Uterus (tissue), 4 donors: Measurements from ENCODE around the gene ADAMTSL5. TPM values are rescaled to one million over a fixed set of nuclear protein-coding genes. Genes with fewer than 3 reads are reported as not detected.
A peak's percentile ranks its signal among the peaks of the same experiment; 100 is the strongest.

Source experiments
- DNase-seq, 2 donors: peaks; one replicate each; pipeline ENCODE4 v3.0.0-alpha.2; 2019 to 2020
- H3K27ac ChIP-seq, 2 donors: fragments of 200-600 bp; sonication (generic); 1 replicate in 1 of 2; 2 replicates in 1 of 2; pipeline ENCODE4 v1.5.1; 2016 to 2018
- H3K27me3 ChIP-seq, 2 donors: fragments of 200-600 bp; sonication (generic); one replicate each; pipeline ENCODE4 v1.5.1; 2018 to 2019; ENCODE audit warnings: control low read depth in 1 of 2
- H3K36me3 ChIP-seq, 2 donors: fragments of 200-600 bp; sonication (generic); one replicate each; pipeline ENCODE4 v1.5.1; 2019; ENCODE audit warnings: control low read depth in 1 of 2
- H3K4me1 ChIP-seq, 2 donors: fragments of 200-600 bp; sonication (generic); one replicate each; pipeline ENCODE4 v1.5.1; 2018 to 2019; ENCODE audit warnings: control low read depth in 1 of 2
- H3K4me3 ChIP-seq, 2 donors: fragments of 200-600 bp; sonication (generic); 1 replicate in 1 of 2; 2 replicates in 1 of 2; pipeline ENCODE4 v1.5.1; 2018 to 2019; ENCODE audit warnings: mild to moderate bottlenecking in 1 of 2
- H3K9me3 ChIP-seq, 2 donors: fragments of 200-600 bp; sonication (generic); one replicate each; pipeline ENCODE4 v1.5.1; 2019; ENCODE audit warnings: control low read depth in 1 of 2
- POLR2A ChIP-seq, 2 donors: fragments of 450-650 bp; IDR thresholded peaks; one replicate each; pipeline ENCODE4 v1.6.1; 2016; ENCODE audit warnings: antibody characterized with exemption in 2 of 2, mild to moderate bottlenecking in 1 of 2, moderate library complexity in 1 of 2
- intact Hi-C: fragments of 100-400 bp; cut with DNase I; formaldehyde crosslinking; loops from one replicate; pipeline ENCODE4 v1.15.1; 2023; ENCODE audit warnings: low total_unique reads
- total RNA-seq, 4 donors: library from RNA; depleted of rRNA in 3 of 4; stranded (reverse); fragments of >200 nt in 3 of 4; gene quantifications; one replicate each; pipeline versions ENCODE4 v1.1.0 to v1.2.4, GENCODE V29; 2014 to 2023
- TF ChIP-seq, protein P1 (sequence below), 4 experiments: fragments of 200-600 bp in 2 of 4; fragments of 450-650 bp in 2 of 4; sonication (generic) in 2 of 4; IDR thresholded peaks; one replicate each; pipeline ENCODE4 v1.5.1; 2016 to 2019; ENCODE audit warnings: antibody characterized with exemption in 4 of 4, mild to moderate bottlenecking in 2 of 4, moderate library complexity in 1 of 4
- donor health status: DM: yes; HTN: yes; CAD: no.

Gene ADAMTSL5
- total RNA-seq, 4 donors from 2014 or later: 3.5 to 39.4 (median 12.6) TPM

DNA sequence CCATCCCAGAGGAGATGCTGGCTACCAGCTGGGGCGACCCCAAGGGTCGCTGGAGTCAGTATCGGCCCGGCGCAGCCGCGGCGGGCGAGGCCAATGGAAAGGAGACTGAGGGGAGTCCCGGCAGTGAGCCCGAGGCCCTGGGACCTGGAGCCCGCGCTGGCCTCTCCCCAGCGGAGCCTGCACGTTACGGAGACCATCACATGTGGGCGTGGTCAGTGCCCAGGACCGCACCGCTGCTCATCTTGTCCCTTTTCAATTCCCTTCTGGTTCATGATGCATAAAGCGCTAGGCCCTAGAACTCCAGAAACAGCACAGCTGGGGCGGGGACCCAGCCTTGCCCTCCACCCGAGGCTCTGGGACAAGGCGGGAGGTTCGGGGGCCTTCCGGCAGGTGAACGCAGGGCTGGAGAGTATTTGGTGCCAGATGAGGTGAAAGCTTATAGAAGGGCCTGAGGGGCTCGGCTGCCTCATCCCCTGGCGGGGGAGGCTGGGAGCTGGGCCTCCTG is 41.8 kb downstream of the ADAMTSL5 start:
- peak overlapping the region in 1 of 2 donors; percentile 35 for H3K4me3 ChIP-seq

DNA sequence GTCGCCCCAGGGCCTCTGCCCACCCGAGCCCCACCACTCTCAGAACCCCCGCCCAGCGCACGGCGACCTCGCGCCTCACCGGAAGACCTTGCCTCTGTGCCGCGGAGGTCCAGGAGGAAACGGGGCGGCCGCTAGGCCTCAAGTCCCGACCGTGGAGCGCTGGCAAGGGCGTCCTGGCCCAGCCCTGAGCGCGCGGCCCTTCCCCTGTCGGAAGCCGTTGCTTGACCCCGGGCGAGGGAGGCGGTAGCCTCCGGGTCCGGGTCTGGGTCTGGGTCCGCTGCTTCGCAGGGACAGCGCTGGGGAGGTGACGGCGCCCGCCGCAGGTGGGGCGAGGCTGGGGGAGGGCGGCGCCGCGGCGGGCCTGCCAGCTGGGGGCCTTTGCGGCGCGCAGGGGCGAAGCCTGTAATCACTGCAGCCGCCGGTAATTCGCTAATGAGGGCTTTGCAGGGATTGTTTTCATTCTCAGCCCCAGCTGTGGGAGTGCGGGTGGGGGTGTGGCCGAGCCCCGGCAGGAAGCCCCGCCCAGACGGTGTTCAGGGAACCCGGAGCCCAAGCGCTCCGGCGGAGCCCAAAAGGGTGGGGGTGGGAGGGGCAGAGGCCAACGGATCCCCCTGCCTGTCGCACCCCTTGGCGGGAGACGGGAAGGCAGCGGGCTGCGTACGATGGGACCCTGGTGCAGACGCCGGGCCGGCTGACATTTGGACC is 42.4 kb downstream of the ADAMTSL5 start:
- Histone ChIP-seq H3K4me1 (peaks cover 12 to 53% of the 10 kb centered on the region in 2 donors), H3K27ac (no peak overlapping the region), H3K4me3 (peak overlapping the region; percentile 8 to 35), H3K36me3 (no peaks in the 10 kb centered on the region), H3K9me3 (no peaks in the 10 kb centered on the region), H3K27me3 (peaks cover 32 to 44% of the 10 kb centered on the region in 2 donors)
- intact Hi-C loops: no loop called here
- DNase-seq: no peak
- TF ChIP-seq, protein P1, sequence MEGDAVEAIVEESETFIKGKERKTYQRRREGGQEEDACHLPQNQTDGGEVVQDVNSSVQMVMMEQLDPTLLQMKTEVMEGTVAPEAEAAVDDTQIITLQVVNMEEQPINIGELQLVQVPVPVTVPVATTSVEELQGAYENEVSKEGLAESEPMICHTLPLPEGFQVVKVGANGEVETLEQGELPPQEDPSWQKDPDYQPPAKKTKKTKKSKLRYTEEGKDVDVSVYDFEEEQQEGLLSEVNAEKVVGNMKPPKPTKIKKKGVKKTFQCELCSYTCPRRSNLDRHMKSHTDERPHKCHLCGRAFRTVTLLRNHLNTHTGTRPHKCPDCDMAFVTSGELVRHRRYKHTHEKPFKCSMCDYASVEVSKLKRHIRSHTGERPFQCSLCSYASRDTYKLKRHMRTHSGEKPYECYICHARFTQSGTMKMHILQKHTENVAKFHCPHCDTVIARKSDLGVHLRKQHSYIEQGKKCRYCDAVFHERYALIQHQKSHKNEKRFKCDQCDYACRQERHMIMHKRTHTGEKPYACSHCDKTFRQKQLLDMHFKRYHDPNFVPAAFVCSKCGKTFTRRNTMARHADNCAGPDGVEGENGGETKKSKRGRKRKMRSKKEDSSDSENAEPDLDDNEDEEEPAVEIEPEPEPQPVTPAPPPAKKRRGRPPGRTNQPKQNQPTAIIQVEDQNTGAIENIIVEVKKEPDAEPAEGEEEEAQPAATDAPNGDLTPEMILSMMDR (IDR thresholded peaks at IDR 0.05): no peak
- no peak for TF ChIP-seq POLR2A (IDR thresholded peaks at IDR 0.05)

More for the DNA sequence above, 41.8 kb downstream of the ADAMTSL5 start:
- intact Hi-C loops: no loop called here
- TF ChIP-seq, protein P1 (IDR thresholded peaks at IDR 0.05): no peak
- TF ChIP-seq POLR2A (IDR thresholded peaks at IDR 0.05): no peak
- peaks cover 12 to 47% of the 10 kb centered on the region in 2 donors for H3K4me1 ChIP-seq
- no peaks in the 10 kb centered on the region for H3K36me3 ChIP-seq
- no peak overlapping the region for H3K27ac ChIP-seq
- H3K9me3 ChIP-seq: no peaks in the 10 kb centered on the region
- DNase-seq: no peak
- peaks cover 32 to 44% of the 10 kb centered on the region in 2 donors for H3K27me3 ChIP-seq

DNA sequence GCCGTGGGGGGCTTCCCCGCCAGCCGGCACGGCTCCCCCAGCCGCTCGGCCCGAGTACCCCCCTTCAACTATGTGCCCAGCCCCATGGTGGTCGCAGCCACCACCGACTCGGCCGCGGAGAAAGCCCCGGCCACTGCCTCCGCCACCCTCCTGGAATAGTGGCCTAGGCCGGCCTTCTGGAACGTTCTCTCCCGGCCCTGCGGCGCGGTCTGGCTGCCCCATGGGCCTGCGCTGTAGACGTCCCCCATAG is 42.8 kb downstream of the ADAMTSL5 start:
- peaks cover 32 to 44% of the 10 kb centered on the region in 2 donors for H3K27me3 ChIP-seq

DNA sequence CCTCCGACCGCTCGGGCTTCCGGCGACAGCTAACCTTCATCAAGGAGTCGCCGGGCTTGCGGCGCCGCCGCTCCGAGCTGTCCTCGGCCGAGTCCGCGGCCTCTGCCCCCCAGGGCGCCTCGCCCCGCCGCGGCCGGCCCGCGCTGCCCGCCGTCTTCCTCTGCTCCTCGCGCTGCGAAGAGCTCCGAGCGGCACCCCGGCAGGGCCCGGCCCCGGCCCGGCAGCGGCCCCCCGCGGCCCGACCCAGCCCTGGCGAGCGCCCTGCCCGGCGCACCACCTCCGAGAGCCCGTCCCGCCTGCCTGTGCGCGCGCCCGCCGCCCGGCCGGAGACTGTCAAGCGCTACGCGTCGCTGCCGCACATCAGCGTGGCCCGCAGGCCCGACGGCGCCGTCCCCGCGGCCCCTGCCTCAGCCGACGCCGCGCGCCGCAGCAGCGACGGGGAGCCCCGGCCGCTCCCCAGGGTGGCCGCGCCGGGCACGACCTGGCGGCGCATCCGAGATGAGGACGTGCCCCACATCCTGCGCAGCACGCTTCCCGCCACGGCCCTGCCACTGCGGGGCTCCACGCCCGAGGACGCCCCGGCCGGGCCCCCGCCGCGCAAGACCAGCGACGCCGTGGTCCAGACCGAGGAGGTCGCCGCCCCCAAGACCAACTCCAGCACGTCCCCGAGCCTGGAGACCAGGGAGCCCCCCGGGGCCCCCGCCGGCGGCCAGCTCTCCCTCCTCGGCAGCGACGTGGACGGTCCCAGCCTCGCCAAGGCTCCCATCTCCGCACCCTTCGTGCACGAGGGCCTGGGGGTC is 43.4 kb downstream of the ADAMTSL5 start:
- intact Hi-C loops: no loop called here
- Histone ChIP-seq H3K27me3 (peaks cover 32 to 44% of the 10 kb centered on the region in 2 donors), H3K36me3 (no peaks in the 10 kb centered on the region), H3K27ac (no peak overlapping the region), H3K9me3 (no peaks in the 10 kb centered on the region), H3K4me3 (peak overlapping the region in 1 of 2 donors; percentile 35), H3K4me1 (peaks cover 12 to 53% of the 10 kb centered on the region in 2 donors)
- TF ChIP-seq, protein P1 (IDR thresholded peaks at IDR 0.05): no peak
- TF ChIP-seq POLR2A (IDR thresholded peaks at IDR 0.05): no peak
- no peak for DNase-seq

More for the DNA sequence above, 42.8 kb downstream of the ADAMTSL5 start:
- Histone ChIP-seq H3K4me1 (peaks cover 12 to 53% of the 10 kb centered on the region in 2 donors), H3K9me3 (no peaks in the 10 kb centered on the region), H3K36me3 (no peaks in the 10 kb centered on the region), H3K27ac (no peak overlapping the region), H3K4me3 (peak overlapping the region; percentile 8 to 35)
- intact Hi-C loops: no loop called here
- TF ChIP-seq, protein P1 (IDR thresholded peaks at IDR 0.05): no peak
- no peak for TF ChIP-seq POLR2A (IDR thresholded peaks at IDR 0.05)
- no peak for DNase-seq

DNA sequence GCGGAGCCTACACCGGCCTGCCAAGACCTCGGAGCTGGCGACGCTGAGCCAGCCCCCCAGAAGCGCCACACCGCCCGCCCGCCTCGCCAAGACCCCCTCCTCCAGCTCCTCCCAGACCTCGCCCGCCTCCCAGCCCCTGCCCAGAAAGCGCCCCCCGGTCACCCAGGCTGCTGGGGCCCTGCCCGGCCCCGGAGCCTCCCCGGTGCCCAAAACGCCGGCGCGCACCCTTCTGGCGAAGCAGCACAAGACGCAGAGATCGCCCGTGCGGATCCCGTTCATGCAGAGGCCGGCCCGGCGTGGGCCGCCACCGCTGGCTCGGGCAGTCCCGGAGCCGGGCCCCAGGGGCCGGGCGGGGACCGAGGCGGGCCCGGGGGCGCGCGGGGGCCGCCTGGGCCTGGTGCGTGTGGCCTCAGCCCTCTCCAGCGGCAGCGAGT is 44.0 kb downstream of the ADAMTSL5 start:
- intact Hi-C loops: no loop called here
- DNase-seq: no peak
- H3K4me3 ChIP-seq: no peak overlapping the region
- H3K27me3 ChIP-seq: peaks cover 32 to 44% of the 10 kb centered on the region in 2 donors
- no peaks in the 10 kb centered on the region for H3K36me3 ChIP-seq
- H3K4me1 ChIP-seq: peaks cover 12 to 53% of the 10 kb centered on the region in 2 donors
- no peak for TF ChIP-seq POLR2A (IDR thresholded peaks at IDR 0.05)
- TF ChIP-seq, protein P1 (IDR thresholded peaks at IDR 0.05): no peak
- H3K9me3 ChIP-seq: no peaks in the 10 kb centered on the region
- no peak overlapping the region for H3K27ac ChIP-seq
